ENCODE results near the gene ANKS1B.

The ANKS1B gene

DNA sequence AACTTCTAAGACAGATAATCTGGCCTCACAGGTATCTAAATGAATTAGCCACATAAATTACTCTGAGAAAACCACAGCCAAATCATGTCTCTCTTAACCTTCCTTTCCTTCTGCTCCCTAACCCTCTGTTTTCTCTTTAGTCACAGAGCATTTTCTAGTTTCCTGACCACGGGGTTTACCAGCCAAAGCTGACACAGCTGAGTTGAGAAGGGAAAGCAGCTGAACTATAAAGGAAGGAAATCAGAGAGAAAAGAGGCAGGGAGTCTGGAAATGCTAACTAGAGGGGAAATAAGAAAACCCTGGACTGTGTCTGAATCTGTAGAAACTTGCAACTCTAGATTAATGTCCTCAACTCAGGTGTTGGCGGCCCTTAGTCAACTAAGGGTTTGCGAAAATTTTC lies 24.4 kb downstream of the ANKS1B start:
- no peak for DNase-seq (ENCODE audit: low read depth in 2 of 2)

DNA sequence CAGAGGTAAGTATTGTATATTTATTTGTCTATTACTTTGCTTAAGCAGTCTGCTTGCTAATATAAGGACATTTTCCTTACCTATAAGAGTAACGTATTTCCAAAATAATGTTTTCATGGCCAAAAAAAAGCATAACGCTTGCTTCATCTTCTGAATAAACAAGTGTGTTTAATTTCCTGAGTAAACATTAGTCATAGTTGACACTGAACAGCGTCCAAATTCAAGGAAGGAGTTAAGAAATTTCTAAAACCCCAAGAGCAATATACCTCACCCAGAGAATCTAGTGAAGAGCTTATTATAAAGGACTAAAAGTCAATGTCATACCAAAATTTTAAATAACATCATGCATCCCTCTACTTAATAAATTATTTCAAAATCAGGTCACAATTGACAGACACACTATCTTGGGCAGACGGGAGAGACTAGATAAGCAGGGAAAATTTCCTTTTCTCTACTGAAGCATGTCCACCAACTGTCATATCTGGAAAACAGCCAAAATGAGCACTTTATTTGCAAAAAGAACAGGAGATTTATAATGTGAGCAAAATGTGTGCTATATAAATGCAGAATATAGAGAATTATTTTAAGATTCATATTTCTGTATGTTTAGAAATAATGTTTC lies 25.1 kb downstream of the ANKS1B start:
- no peak for DNase-seq (ENCODE audit: low read depth in 2 of 2)

DNA sequence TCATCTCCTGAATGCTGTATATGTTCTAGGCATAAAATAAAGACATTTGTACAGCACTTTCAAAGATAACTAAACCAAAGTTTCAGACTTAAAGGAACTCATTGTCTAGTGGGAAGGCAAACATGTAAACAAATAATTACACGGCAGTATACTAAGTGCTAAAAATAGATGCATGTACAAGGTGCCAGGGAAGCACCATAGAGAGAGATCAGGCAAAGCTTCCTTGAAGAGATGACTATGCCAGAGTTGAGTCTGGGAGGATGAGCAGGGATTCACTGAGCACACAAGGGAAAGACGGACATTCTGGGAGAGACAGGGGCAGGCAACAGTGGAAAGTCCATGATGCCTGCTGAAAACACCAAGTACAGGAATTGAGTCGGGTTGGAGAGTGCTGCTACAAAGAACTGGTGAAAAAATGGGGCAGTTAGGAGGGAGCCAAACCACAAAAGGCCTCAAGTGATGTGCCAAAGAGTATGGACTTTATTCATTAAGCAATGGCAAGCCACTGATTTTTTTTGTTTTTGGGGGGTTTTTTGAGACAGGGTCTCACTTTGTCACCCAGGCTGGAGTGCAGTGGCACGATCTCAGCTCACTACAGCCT lies 26.8 kb downstream of the ANKS1B start:
- no peak for DNase-seq (ENCODE audit: low read depth in 2 of 2)

DNA sequence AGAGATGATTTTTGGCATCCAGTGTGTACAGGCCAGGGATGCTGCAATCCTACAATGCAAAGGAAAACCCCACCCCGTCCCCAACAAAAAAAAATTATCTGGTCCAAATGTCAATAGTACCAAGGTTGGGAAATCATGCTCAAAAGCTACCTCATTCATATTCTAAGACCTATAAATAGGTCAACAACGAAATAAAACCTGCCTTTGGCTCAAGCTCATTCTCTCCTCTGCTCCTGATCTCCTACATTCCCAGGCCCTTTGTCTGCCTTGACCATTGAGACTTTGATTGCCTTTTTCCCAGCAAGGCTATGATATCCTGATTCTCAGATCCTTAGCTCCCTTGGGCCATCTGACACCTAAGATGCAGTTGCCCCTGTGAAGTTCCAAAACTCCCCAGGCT lies 30.0 kb downstream of the ANKS1B start:
- no peak for DNase-seq (ENCODE audit: low read depth in 2 of 2)

DNA sequence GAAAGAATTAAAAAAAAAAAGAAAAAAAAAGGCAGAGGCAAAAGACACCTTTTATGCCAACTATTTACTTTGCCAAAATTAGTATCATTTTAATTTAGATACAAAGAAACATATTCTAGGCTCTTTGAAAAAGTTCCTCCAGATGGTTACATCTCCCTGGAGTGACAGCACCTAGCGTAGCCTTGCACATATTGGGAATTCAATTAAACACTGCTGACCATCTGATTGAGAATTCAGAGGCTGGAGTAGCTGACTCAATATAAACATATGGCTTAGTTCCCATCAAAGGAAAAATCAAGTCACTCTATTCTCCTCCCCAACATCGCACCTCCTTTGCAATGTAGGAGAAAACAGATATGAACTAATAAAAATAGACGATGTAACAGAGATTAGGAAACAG lies 36.4 kb downstream of the ANKS1B start:
- DNase-seq (ENCODE audit: low read depth in 2 of 2), result no peak

DNA sequence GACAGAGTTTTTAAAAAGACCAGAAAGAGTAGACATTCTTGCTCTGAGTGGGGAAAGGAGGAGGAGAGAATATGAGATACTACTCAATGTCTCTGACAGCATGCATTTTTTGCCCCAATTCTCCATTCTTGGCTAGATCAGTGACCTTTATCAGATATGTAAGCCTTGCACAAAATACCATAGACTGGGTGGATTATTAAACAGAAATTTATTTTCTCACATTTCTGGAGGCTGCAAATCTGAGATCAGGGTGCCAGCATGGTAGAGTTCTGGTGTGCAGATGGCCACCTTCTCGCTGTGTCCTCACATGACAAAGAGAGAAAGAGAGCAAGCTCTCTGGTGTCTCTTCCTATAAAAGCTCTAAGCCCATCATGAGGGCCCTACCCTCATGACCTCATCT lies 38.6 kb downstream of the ANKS1B start:
- DNase-seq (ENCODE audit: low read depth in 2 of 2), result no peak

DNA sequence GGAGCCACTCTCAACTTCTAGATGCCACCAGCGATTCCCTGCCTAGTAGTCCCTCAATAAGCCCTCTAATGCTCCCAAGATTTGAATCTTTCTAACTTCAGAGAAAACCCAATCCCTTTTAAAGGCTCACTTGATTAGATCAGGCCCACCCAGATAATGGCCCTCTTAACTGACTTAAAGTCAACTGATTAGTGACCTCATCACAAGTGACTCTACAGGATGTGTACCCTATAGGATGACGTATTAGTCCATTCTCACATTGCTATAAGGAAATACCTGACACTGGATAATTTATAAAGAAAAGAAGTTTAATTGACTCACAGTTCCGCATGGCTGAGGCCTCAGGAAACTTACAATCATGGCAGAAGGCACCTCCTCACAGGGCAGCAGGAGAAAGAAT lies 49.1 kb downstream of the ANKS1B start:
- no peak for DNase-seq (ENCODE audit: low read depth in 2 of 2)

DNA sequence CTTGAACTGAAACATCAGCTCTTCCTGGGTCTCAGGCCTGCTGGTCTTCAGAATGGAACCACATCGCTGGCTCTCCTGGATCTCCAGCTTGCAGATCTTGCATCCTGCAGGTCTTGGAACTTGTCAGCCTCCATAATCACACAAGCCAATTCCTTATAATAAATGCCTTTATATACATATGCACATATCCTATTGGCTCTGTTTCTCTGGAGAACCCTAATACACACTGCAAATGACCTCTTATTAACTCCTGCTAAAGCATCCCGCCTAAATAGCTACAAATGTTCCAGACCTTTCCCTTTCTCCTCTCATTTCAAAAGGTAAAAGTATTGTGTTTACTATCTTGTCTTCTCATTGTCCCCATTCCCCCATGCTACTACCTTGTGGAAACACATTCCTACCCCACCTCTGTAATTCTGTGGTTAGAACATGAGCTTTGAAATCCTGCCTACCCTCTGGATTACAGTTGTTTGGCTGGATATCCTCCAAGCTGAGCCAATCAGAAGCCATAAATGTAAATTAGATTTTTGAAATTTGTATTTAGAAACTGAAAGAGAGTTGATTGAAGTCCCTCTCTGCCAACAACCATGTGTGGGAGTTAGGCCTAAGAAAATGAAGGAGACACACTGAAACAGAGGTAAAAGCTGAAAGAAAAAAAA lies 58.1 kb downstream of the ANKS1B start:
- DNase-seq (ENCODE audit: low read depth in 2 of 2), result no peak

DNA sequence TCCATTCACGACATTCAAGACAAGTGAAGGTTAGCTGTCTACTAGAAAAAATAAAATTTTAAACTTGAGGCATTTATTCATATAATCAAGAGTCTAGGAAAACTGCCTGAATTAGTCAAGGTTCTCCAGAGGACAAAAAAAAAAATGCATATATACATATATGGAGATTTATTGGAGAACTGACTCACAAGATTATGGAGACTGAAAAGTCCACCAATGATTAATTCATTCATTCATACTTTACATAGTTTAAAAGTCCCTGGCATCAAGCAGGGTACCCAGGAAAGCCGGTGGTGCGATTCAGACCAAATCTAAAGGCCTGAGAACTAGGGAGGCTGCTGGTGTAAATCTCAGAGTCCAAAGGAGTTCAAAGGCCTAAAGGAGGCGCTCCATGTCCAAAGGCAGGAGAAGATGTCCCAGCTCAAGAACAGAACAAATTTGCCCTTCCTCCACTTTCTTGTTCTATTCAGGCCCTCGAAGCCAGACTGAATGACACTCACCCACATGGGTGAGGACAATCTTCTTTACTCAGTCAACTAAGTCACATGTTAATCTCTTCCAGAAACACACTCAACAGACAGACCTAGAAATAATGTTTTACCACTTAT lies 64.3 kb downstream of the ANKS1B start:
- DNase-seq (ENCODE audit: low read depth in 2 of 2), result no peak

DNA sequence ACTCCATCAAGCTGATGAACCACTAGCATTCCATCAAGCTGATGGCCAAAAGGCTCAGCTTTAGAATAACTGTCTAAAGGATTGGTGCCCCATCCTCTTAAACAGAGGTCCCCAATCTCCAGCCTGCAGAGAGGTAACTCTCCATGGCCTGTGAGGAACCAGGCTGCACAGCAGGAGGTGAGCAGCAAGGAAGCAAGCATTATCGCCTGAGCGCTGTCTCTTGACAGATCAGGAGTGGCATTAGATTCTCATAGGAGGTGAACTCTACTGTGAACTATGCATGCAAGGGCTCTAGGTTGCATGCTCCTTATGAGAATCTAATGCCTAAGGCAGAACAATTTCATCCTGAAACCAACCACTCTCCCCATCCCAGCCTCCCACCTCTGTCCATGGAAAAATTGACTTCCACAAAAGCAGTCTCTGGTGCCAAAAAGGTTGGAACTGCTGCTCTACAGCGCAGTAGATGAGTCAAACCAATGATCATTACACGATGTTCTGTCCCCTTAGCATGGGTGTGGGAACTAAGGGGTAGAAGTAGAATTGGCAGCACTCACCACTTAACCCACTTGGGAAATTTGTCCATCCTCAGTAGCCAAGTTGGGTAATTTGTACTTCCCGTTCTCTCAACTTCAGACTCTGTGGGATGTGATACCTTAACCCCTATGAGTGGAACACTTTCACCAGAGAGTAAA lies 66.9 kb downstream of the ANKS1B start:
- no peak for DNase-seq (ENCODE audit: low read depth in 2 of 2)

DNA sequence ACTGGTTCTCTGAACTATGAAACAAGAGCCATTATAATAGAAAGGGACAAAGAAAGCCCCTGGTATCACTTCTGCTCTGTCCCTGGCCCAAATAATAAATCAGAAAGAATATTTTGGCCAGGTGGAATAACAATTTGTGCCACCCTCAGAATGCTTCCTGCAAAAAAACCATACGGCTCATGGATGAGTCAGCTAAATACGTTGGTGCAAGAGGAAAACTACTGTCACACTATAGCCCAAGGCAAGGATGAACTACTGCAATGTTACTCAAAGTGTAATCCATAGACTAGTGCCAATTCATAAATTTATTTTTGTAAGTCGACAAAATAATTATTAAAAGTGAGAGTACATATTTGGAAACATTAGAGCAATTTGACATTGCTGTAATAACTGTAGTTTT lies 68.2 kb downstream of the ANKS1B start:
- no peak for DNase-seq (ENCODE audit: low read depth in 2 of 2)

DNA sequence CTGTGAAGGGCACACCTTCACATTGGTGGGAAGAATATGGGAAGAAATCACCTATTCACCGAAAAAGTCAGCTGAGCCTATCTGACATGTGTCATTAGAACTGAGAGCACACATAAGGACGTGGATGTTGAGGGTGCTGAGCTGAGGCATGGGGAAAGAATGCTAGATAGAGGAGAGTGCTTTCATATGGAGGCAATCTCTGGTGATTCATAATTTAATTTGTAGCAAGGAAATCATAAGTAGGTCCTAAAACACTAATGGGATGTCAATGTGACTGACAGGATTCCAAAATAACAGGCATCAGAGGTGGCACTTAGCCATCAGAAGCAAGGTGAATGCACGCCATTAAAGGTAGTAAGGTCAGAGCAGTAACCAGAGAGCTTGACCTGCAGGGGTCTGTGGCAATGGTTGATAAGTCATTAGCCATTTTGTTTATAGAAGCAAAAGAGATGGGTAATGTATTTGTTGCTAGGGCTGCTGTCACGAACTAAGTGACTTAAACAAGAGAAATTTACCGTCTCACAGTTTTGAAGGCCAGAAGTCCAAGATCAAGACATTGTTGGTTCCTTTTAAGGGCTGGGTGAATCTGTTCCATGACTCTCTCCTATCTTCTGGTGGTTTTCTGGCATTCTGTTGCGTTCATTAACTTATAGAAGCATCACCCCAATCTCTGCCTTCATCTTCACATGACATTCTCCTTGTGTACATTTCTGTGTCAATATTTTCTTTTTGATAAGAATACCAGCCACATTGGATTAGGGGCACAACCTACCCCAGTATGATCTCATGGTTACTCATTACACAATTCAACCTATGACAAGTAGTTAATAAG lies 69.3 kb downstream of the ANKS1B start:
- no peak for DNase-seq (ENCODE audit: low read depth in 2 of 2)

DNA sequence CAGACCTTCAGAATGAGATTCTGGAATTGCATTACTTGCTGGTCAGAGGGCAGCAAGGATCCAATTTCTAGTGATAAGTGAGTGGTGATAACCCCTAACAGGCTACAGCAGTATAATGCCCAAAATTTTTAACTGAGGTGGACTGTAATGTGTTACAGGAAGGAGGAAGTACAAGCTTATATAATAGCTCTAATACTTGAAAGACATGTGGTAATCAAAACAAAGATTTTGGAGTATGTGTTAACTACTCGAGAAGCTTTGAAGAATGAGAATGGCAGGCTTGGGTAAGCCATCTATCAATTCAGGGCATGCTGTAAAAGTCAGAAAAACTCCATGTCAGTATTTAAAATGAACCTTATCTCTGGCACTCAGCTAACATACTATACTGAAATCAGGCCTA lies 70.5 kb downstream of the ANKS1B start:
- DNase-seq (ENCODE audit: low read depth in 2 of 2), result no peak

DNA sequence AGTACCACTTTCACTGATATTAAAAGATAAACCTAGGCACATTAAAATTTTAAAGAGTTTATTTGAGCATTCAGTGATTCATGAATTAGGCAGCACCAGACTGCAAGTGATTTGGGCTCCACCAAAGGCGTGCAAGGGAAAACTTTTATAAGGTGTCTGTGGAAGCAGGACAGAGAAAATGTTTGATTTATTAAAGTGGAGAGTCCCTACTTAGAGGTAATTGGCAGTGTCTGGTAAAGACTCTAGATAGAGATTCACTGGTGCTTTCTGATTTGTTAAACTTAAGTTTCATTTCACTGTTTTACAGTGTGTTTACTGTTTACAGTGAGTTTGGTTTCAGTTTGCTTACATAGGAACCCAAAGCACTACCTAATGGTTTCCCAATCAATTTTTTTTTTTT lies 72.8 kb downstream of the ANKS1B start:
- DNase-seq (ENCODE audit: low read depth in 2 of 2), result no peak

DNA sequence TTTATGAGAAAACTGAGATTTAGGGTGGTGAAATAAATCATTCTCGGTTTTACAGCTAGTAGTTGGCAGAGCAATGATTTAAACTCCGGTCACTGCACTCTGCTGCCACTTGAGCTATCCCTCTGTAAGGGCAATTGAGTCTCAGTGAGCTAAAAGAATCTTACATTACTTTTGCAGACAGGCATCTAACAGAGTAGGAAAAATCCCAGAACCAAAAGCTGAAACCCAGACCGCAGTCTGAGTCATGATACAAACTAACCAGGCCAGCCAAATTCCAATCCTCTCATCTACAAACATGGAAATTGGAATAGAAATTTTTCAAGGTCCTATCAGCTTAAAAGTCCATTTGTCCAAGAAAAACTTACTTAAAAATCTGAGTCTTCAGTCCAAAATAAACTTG lies 73.7 kb downstream of the ANKS1B start:
- no peak for DNase-seq (ENCODE audit: low read depth in 2 of 2)

DNA sequence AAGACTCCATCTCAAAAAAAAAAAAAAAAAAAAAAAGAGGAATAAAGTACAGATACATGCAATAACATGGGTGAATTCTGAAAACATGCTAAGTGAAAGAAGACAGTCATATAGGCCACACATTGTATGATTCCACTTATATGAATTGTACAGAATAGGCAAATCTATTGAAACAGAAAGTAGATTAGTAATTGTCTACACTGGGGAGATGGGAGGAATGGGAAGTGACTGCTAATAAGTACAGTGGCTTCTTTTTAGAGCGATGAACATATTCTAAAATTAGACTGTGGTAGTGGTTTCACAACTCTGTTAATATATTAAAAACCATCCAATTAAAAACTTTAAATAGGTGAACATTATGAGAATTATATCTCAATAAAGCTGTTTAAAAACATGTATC lies 74.4 kb downstream of the ANKS1B start:
- no peak for DNase-seq (ENCODE audit: low read depth in 2 of 2)

DNA sequence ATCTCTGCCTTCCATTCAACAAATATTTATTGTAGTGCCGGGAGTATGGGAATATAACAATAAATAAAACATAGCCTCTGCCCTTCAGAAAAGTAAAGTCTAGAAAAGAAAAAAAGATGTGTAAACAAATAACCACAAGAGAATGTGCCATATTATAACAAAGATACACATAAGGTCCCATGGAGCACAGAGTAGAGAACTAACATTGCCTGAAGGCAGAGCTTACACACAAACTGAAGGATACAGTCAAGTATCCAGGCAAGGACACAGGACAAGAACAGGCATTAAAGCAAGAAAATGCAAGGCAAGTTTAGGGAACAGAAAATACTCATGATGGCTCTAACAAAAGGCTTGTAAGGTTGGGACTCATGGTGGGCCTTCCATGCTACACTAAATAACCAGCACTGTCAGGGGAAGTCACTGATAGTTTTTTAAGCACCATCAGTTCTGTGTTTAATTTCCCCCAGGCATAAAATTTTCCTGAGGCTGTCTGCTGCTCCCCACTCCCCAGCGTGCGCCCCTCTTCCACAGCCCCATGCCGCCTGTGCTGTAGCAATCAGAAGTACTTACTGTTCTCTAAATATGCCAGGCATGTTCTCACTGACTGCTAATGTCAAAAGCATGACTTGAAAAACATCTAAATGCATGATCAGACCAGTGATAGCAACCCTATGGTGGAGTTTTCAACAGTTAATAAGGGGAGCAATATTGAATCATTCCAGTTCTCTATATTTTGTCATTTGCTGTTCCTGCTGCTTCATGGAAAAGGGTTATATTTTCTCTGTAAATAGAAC lies 77.8 kb downstream of the ANKS1B start:
- DNase-seq (ENCODE audit: low read depth in 2 of 2), result no peak

DNA sequence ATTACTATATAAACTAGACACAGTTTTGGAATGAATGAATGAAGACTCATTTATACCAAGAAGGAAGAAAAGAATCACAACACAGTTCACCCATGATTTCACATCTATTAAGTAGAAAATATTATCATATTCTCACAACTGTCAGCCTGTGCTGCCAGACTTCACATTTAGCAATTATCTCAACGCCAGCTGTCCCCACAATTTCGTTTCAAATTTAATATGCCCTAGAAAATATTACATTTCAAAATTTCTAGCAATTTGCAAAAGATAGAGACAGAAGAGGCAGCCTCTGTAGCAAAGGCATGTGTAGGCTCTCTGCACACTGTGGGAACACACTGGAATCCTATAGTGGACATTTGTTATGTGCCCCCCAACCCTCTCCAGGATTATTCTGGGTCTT lies 83.6 kb downstream of the ANKS1B start:
- no peak for DNase-seq (ENCODE audit: low read depth in 2 of 2)

DNA sequence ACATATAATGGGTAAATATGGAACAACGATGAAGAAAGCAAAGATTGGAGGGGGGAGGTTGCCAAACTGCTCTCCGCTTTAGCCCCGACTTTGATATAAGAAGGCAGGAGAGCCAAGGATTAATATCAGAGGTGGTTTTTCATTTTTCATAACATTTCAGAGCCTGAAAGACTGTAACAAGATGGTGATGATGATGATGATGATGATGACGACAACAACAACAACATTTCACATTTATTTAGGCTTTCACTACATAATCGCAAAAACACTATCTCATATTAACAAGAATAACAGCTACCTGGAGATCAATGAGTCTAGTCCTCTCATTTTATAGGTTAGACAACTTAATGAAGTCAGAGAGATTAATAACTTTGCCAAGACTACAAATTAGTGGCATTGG lies 86.1 kb downstream of the ANKS1B start:
- DNase-seq (ENCODE audit: low read depth in 2 of 2), result no peak

DNA sequence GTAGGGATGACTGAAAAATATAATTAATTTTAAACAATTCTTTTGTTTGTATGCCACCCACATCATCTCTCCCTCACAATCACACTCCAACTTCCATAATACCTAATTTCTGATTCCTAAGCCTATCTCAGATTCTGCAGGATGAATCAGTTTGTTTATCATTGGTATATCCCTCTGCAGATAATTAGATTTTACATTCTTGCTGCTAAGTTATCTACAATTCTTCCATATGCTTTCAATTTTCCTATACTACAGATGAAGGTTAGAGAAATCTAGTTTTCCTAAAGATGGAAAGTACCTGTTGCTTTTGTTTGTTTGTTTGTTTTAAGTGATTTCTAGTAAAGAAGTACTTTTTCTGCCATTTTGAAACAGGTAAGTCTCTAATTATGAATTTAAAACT lies 105.3 kb downstream of the ANKS1B start:
- DNase-seq (ENCODE audit: low read depth in 2 of 2), result no peak

DNA sequence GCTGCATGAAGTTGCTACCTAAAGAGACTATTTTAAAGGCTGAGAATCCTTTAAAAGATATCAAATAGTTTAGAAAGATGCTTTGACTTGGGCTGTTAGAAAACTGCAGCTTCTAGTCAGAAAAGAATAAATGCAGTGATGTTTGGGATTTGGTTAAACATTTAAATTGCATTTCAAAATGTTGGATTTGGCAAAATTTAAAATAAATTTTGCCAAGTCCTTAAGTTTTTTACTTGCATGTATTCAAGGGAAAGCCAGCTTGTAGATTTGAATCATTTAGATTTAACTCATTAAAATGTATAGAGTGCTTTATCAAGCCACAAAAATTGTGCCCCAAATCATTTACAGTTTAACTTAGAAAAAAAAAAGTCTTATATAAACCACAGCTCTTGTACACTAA lies 109.7 kb downstream of the ANKS1B start:
- no peak for DNase-seq (ENCODE audit: low read depth in 2 of 2)
